Glomerular endothelial cell (primary cell): ENCODE measurements around the gene LCN6. TPM values are rescaled to one million over a fixed set of nuclear protein-coding genes. Genes with fewer than 3 reads are reported as not detected.

Experiments
- DNase-seq: peaks from one replicate; pipeline ENCODE4 v3.0.0-alpha.2; 2011; ENCODE audit warnings: low read depth, low spot score; ENCODE audit errors: extremely low read depth
- total RNA-seq: library from RNA; depleted of rRNA; stranded (reverse); fragments of >200 nt; gene quantifications from 2 replicates; pipeline ENCODE4 v1.2.3, GENCODE V29; 2015

The LCN6 gene
- total RNA-seq, 1 donor from 2014 or later: not detected

GRCh38 chr9:136728080-136728547 is 20.2 kb downstream of the LCN6 start:
- DNase-seq: no peak

DNA sequence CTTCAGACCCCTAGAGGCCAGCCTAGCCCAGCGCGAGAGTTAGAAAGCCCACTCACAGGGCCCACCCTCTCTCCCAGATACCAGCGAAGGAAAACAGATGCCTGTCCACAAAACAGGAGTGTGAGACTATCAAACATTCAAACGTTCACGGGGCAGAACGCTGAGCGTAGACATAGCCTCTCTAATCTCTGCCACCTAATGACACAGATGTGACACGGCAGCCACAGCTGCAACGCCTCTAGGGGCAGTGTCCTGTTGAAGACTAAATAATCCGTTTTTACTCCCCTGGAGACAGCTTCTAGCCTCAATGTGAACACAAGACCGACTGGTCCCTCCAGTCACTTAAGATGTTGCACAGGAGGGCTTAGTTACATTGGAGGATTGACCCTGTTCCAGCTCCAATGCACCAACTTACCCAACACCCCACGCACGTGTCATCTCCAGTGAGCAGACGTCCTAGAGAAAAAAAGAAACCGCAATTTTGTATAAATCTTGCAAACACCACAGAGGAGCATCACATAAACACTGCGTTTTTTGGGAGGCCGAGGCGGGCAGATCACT is 21.6 kb downstream of the LCN6 start:
- no peak for DNase-seq

DNA sequence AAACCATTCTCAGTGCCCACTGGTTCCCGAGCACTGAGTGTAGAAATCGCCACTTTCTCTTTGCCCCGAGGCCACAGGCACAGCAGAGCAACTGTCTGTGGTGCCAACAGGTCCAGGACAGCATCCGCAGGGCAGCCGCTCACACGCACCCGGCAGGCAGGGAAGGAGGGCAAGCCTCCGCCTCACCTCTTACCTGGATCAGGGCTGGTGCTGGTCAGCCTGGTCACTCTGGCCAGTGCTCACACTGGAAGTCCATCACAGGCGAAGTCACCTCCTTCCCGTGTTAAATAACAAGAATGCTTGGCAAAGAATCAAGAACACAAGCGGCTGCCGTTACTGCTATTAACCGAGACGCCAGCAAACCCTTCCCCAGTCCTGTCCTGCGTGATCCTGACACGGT is 22.2 kb downstream of the LCN6 start:
- DNase-seq: no peak

DNA sequence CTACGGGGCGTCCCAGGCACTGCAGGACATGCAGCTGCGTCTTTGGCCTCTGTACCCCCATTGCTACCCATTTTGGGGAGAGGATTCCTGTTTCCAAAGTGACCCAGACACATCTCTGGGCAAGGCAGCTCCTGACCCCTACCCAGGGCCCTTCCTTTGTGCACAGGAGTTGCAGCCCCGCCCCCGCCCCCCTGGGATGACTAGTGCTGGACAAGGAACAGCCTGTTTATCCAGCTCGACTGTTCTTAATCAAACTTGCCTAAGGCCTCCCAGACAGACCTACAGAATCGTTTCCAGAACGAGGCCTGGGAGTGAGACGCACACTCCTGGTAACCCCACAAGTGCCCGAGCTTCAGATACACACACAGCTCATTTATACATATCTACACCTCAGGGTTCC is 22.7 kb downstream of the LCN6 start:
- DNase-seq: no peak

DNA sequence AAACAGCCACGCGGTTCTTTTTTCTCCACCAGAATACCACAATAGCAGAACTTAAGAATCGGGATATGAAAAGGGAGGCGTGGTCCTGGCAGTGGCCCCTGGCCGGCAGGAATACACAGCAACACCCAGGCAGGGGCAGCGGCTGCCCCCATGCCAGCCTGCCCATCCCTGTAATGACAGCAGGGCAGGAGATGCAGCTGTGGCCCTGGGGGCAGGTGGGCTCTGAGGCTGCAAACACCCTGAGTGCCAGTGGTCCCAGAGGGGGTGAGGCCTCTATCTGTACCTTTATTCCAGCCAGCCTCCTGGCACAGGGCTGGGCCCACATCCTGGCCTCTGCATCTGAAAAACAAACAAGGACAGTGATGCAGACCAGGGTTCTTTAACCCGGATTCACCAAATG is 23.6 kb downstream of the LCN6 start:
- DNase-seq: no peak

DNA sequence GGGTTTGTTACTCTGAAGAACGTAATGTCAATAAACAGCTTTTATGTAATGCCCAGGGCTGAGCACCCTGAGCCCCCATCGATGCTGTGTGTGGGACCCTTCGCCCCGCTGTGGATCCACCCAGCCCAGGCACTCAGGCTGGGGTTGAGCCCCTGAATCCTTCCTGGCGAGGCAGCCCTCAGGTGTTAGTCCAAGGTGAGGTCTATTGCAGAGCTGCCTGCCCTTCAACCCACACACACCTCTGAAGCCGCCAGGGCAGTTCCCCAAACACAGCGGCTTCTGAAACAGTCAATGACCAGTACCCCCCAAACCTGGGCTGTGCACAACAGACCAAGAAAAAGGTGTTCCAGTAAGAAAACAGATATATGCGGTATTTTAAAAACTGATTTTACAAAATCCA is 24.3 kb downstream of the LCN6 start:
- no peak for DNase-seq

DNA sequence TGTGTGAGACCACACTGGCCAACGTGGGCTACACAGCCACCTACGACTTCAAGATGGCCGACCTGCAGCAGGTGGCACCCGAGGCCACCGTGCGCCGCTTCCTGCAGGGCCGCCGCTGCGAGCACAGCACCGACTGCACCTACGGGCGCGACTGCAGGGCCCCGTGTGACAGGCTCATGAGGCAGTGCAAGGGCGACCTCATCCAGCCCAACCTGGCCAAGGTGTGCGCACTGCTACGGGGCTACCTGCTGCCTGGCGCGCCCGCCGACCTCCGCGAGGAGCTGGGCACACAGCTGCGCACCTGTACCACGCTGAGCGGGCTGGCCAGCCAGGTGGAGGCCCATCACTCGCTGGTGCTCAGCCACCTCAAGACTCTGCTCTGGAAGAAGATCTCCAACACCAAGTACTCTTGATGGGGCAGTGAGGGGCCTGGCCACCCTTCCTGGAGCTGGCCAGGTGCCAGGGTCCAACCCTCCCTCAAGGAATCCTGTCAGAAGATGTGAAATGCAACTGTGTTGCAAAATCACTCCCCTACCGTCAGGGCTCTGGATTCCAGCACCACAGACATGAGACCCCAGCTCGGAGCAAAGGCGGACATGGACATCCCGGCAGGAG is 24.9 kb downstream of the LCN6 start:
- no peak for DNase-seq

GRCh38 chr9:136722969-136723356 is 25.4 kb downstream of the LCN6 start:
- no peak for DNase-seq

GRCh38 chr9:136722093-136722968 is 26.0 kb downstream of the LCN6 start:
- DNase-seq: no peak

DNA sequence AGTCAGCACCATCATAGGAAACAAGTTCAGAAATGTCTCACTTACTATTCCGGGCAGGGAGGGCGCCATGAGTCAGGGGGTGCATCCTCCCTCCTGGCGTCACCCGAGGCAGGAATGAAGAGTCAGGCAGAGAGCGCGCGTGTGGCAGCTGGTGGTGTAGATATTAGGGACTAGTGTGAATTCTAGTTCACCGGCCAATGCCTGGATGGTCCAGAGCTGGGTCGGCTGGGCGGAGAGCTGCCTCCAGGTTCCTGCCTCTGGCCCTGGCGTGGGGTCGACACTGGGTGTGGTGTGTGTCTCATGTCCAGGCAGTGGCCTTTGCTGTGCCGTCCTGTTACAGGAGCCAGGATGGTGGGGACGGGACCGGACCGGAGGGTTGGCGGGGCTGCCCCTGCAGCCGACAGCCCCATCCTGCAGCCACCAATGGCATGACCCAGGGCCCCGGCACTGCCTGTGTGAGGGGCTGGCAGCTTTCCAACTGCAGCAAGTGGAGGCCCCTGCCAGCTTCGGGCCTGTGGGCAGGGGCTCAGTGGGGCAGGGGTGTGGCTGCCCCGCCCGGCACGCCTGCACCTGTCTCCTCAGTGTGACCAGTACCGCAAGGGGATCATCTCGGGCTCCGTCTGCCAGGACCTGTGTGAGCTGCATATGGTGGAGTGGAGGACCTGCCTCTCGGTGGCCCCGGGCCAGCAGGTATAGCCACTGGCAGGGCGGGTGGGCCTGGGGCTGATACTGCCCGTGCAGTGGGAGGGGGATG is 26.8 kb downstream of the LCN6 start:
- DNase-seq: no peak

DNA sequence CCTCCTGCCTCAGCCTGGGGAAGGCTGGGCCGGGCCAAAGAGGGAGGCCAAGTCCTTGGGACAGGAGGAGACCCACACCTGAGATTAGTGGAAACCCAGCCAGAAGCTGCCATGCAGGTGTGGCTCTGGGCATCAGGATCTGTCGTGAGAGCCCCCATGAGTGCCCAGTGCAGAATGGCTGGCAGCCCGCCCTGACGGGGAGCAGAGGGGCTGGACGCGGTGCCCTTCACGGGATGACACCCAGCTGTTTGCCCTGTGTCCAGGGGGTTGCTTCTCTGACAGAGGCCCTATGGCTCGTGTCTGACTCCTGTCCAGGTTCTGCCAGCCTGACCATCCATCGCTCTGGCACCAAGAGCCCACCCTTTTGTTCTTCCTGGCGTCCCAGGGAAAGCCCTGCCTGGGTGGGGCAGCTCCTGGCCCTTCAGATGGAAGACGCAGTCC is 27.4 kb downstream of the LCN6 start:
- DNase-seq: no peak

GRCh38 chr9:136720251-136720897 is 28.0 kb downstream of the LCN6 start:
- no peak for DNase-seq

DNA sequence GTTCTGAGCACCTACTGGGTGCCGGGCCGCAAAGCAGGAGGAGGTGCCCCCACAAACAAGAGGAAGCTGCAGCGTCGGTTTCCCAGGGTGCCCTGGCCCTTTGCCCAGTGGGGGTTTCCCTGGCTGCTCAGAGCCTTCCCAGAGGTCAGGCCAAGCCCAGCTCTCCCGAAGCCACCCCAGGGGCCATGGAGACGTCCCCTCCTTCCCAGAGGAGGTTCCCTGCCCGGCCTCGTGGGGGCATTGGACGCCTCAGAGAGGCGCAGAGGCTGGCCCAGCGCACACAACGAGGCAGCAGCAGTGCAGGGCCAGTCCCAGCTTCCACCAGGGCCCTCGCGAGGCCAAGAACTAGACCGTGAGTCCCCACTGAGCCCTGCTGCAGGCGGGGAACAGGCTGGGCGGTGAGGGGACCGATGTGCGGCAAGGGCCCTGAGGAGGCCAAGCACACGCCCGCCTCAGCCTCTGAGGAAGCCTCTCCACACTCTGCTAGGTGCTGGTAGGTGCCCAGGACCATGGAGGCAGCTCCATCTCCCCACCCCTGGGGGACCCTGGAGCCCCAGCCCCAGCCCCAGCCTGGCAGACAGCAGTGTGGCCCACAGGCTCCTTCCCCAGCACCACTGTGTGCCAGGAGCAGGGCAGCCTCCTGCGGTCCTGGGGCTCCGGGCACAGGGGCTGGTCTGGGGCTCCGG is 29.0 kb downstream of the LCN6 start:
- DNase-seq: no peak

GRCh38 chr9:136718345-136719194 is 29.8 kb downstream of the LCN6 start:
- DNase-seq: no peak

- no peak for DNase-seq
These were observed 30.9 kb downstream of the LCN6 start for GRCh38 chr9:136717399-136717798.

GRCh38 chr9:136714893-136715274 is 33.4 kb downstream of the LCN6 start:
- DNase-seq: no peak

- peak; percentile 71 for DNase-seq
These were observed 34.0 kb downstream of the LCN6 start for GRCh38 chr9:136714096-136714892.

DNA sequence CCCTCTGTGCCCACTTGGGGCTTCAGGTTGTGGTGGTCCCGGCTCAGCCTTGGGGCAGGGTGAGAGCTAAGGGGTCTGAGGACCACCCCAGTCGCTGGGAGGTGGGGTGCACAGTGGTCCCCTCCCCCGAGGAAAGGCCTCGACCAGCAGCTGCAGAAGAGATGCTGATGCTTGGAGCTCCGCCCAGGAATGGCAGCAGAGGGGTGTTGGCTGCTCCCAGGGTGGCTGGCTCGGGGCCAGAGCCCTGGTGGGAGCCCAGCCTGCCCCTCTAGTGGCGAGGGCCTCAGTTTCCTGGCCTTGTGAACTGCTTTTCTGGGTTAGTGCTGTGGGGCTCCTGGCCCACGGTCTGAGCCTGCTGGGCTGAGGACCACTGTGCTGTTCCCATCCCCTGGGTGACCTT is 34.8 kb downstream of the LCN6 start:
- DNase-seq: no peak
